D721Med (cell line): ENCODE results near the gene LDAF1.
"Not testable (repeated sequence)": the region's sequence is repeated elsewhere in the genome, so short reads cannot be mapped to it uniquely, and the experiment has no call there.

Source experiments
- DNase-seq: peaks from one replicate; pipeline ENCODE4 v3.0.0; 2011; ENCODE audit warnings: low spot score; ENCODE audit not compliant: insufficient read length
- FAIRE-seq: peaks from 2 replicates; lab custom pipeline; 2011; peaks lifted over from hg19 to GRCh38; lab: Jason Lieb, UNC
- CTCF ChIP-seq: IDR thresholded peaks from 2 replicates; pipeline ENCODE4 v1.5.1; 2012; ENCODE audit warnings: mild to moderate bottlenecking, control low read depth; ENCODE audit not compliant: insufficient read depth; ENCODE audit errors: missing control alignments

The LDAF1 gene

DNA sequence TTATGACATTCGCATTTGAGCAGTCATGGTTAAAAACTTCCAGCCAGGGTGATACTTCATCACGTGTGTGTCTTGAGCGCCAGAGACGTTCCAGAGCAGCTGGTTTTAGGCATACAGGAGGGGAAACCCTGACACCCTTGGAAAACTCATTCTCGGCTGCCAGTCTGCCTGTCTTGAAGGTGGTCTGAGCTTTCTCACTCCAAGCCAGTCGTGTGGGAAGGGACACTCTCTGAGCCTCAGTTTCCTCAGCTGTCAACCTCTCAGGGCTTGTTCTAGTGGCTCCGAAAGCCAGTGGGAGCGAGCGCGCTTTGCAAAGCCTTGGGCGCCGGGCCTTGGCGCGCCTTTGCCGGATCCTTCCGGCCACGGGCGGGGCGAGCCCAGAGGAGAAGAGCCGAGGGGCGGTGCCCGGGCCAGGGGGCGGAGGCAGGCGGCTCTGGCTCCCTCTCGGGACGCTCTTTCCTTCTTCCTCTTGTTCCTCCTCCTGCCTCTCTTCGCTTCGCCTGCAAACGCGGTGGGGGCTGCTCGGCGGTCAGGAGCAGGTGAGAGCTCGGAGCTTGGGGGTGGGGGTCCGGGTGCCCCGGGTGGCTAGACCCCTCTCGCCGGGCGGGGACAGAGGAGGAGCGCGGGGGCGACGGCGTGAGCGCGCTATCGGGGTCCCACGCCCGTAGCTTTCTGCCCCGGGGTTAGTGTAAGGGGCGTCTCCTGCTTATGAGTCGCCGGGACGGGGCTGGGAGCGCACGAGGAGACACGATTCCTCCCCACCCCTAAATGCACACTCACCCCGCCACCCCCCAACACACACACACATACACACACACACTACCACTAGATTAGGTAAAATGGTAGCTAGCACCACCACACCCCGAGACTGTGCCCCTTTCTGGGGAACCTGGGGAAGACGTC is at the start of gene LDAF1:
TSS of gene LDAF1 (plus strand) at position 467 of the 903 bp plus-strand sequence. CDS start 2,509 bp downstream, outside the sequence.
- no peak for FAIRE-seq
- TF ChIP-seq CTCF: no peak
- DNase-seq: peak; percentile 47

DNA sequence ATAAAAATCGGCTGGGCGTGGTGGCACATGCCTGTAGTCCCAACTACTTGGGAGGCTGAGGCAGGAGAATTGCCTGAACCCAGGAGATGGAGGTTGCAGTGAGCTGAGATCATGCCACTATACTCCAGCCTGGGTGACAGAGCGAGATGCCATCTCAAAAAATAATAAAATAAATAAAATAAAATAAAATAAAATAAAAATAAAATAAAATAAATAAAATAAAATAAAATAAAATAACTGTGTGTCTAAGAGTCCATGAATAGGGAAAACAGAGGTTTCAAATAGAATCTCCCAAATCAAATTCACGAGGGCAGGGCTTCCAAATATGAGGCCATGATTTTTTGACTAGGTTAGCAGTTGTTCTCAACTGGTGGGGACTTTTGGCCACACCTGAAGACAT is 42.9 kb upstream of the LDAF1 start:
- DNase-seq, FAIRE-seq: not testable (repeated sequence)

GRCh38 chr16:21116148-21116693 is 42.3 kb upstream of the LDAF1 start:
- DNase-seq (no peak), FAIRE-seq (no peak)

DNA sequence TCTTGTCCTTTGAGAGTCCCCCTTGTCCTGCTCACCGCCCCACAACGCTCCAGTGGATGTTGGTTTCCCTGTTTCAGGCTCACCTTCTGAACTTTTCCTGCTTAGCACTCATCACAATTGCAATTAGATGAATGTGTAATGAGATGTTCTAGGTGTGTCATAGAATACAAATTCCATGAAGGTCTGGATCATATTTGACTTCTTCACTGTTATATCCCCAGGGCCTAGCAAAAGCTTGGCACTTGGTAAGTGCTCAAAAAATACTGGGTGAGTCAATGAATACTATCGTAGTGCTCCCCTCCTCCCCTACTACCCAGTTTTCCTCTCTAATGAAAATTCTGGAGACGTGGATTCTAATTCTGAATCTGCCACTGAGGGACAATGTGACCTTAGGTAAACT is 40.9 kb upstream of the LDAF1 start:
- no peak for TF ChIP-seq CTCF
- DNase-seq (no peak), FAIRE-seq (no peak)

More at GRCh38 chr16:21116148-21116693, 42.3 kb upstream of the LDAF1 start:
- no peak for TF ChIP-seq CTCF

DNA sequence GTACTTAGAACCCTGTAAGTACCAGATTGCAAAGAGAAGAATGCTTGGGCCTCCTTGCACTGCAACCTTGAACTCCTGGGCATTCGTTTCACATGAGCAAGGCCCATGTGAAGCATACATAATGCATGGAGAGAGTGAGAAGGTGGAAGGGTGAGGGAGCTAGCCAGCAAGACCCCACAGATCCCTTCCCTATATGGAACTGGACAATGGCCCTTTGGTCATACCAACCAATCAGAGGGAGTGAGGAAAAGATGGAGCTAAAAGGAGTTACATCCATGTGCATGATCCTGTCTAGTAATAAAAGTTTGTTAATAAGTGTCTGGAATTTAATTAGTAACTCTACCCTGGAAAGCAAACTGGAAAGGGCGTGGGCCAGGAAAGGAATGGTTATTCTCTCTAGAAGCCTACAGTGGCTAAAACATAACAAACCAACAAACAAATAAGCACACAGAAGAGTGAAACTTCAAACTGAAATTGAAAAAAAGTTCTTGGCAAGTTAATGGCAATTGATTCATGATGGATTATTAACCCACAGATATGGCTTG is 37.4 kb upstream of the LDAF1 start:
- no peak for DNase-seq
- FAIRE-seq: no peak
- no peak for TF ChIP-seq CTCF

DNA sequence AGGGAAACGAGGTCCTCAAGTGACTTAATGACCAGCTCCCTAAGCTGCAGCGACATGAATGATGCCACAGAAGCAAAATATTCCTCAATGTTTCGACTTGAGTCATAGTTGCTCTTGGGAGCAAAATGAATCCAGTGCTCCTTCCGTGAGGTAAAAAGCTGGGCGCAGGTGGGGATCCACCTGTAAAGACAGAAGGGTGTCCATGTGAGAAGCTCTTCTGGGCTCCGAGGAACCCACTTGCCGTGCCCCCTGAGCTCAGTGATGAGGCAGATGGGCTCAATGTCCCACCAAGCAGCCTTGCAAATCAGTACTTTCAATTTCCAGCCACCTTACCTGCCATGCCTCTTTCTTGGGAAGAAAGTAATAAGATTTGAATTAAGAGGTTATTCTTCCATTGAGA is 33.3 kb upstream of the LDAF1 start:
- DNase-seq (no peak), FAIRE-seq (no peak)
- TF ChIP-seq CTCF: no peak

GRCh38 chr16:21126518-21126917 is 32.0 kb upstream of the LDAF1 start:
- TF ChIP-seq CTCF: no peak
- DNase-seq: no peak
- no peak for FAIRE-seq
